ENCODE data around the gene NR3C2.
"Not testable (repeated sequence)": the region's sequence is repeated elsewhere in the genome, so short reads cannot be mapped to it uniquely, and the experiment has no call there.

- TF ChIP-seq FOS (IDR thresholded peaks at IDR 0.05; ENCODE audit: borderline replicate concordance, extremely low read depth, insufficient read length); EP300 (IDR thresholded peaks at IDR 0.05; ENCODE audit: borderline replicate concordance in 1 of 2, control insufficient read depth in 1 of 2, low read depth in 2 of 2, low read length in 2 of 2); CTCF (IDR thresholded peaks at IDR 0.05 in 2 of 3, conservative IDR thresholded peaks at IDR 0.05 in 1 of 3; ENCODE audit: control insufficient read depth in 2 of 3, extremely low read depth in 1 of 3, insufficient read depth in 1 of 3, low read depth in 3 of 3, low read length in 3 of 3); MYB (IDR thresholded peaks at IDR 0.05; ENCODE audit: borderline replicate concordance, low read depth, low read length); RAD21 (IDR thresholded peaks at IDR 0.05; ENCODE audit: insufficient read depth, low read depth, low read length); RCOR1 (conservative IDR thresholded peaks at IDR 0.05; ENCODE audit: low read depth, low read length); SPI1 (IDR thresholded peaks at IDR 0.05; ENCODE audit: borderline replicate concordance, insufficient read depth, low read depth, low read length); NKRF (conservative IDR thresholded peaks at IDR 0.05); POLR2A (IDR thresholded peaks at IDR 0.05; ENCODE audit: low read depth, low read length); ZNF274 (IDR thresholded peaks at IDR 0.05; ENCODE audit: insufficient read depth, insufficient read length); SP1 (IDR thresholded peaks at IDR 0.05; ENCODE audit: low read depth, low read length); GATAD2B (conservative IDR thresholded peaks at IDR 0.05; ENCODE audit: low read depth); CBX3 (IDR thresholded peaks at IDR 0.05; ENCODE audit: borderline replicate concordance, low read depth): not testable (repeated sequence)
These were observed 319.1 kb downstream of the NR3C2 start for GRCh38 chr4:148123161-148123560.
